Stimulated activated CD4-positive, alpha-beta T cell treated with anti-CD3 and anti-CD28 coated beads, Interleukin-15, amount 100 ng/mL, for 1 hour (primary cell): ENCODE measurements around the gene GPR155.
"Not testable (repeated sequence)": the region's sequence is repeated elsewhere in the genome, so short reads cannot be mapped to it uniquely, and the experiment has no call there.

Experiments used
- DNase-seq, 2 donors: peaks; one replicate each; pipeline ENCODE4 v3.0.0-alpha.2; 2020; ENCODE audit warnings: low read depth in 1 of 2, low spot score in 1 of 2

The GPR155 gene

DNA sequence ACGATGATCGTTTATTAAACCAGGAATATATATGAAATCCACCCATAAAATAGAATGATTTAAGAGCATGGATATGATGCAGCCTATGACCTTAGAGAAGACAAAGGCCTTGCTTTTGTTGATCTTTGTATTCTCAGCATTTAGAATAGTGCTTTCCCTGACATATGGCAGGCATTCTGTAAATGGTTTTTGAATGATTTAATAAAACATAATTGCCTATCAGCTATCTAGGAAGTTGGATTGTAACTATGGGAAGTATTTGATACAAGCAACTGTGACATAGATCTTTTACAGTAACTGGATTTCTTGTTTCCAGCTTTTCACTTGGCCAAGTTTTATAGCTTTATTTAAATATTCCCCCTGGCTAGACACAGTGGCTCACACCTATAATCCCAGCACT, 5.1 kb upstream of the GPR155 start:
- no peak for DNase-seq

DNA sequence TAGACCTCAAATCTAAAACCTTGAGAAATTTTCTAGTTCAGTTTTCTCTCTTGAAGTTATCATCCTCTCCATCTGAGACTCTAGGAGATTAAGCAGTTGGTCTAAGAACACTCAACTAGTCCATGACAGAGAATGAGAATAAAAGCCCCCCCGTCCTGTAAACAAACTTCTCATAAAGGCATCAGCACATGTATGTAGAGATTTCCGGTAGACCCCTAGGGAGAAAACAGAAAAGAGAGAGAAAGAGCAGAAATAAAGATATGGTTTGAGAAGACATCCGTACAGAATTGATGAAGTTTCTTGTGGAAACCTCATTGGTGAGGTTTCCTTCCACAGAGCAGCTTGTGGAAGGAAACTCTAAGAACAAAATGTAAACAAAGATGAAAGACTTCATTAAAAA, 3.2 kb upstream of the GPR155 start:
- no peak for DNase-seq

DNA sequence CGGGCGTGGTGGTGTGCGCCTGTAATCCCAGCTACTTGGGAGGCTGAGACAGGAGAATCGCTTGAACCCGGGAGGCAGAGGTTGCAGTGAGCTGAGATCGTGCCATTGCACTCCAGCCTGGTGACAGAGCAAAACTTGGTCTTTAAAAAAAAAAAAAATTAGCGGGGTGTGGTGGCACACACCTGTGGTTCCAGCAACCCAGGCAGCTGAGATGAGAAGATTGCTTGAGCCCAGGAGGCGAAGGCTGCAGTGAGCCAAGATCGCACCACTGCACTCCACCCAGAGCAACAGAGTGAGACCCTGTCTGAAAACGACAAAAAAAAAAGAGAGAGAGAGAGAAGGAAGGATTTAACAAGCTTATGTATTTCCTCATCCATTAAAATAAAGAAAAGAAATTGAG, 2.7 kb upstream of the GPR155 start:
- not testable (repeated sequence) for DNase-seq

DNA sequence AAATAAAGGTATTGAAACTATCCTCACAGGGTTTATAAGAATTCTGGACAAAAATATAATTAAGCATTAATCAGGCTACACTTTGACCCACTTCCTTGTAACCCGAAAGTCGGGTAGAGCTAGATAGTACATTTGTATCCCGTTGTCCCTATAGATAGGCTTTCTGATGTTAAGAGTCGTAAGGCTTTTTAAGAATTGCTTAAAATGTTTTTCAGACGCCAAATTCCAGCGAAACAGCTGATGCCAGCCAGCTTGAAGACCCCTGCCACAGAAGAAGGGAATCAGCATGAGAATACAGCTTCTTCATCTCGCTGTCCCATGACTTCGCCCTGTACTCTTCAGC, 962 bp upstream of the GPR155 start:
- no peak for DNase-seq

DNA sequence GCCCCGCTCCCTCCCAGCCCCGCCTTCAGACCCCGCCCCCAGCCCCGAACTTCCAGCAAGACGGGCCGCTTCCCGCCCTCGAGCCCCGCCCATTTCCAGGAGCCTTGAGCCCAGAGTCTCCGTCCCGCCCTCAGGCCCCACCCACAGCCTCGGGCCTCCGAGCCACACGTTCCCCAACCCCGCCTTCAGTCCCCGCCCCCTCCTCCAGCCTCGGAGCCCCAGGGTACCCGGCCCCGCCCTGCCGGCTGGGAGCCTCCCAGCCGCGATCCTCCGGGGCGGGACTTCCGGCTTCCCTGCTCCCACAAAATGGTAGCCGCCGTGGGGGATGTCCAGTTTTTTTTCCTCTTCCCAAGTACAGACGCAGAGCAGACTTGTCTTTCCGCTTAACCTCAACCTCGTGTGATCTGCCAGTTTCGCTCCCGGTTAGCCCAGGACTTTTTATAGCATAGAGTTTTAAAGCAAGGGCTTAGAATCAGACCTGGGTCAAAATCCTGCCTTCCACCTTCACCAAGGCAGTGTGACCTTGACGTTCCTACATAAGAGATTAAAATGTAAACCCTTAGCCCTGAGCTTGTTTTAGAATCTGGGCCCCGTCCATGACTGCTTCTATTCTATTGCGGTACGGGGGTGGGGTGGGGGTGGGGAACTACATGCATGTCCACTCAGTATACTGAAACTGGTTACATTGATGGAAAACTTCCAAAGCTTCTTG, 435 bp upstream of the GPR155 start:
- DNase-seq = peak; percentile 93 to 97

DNA sequence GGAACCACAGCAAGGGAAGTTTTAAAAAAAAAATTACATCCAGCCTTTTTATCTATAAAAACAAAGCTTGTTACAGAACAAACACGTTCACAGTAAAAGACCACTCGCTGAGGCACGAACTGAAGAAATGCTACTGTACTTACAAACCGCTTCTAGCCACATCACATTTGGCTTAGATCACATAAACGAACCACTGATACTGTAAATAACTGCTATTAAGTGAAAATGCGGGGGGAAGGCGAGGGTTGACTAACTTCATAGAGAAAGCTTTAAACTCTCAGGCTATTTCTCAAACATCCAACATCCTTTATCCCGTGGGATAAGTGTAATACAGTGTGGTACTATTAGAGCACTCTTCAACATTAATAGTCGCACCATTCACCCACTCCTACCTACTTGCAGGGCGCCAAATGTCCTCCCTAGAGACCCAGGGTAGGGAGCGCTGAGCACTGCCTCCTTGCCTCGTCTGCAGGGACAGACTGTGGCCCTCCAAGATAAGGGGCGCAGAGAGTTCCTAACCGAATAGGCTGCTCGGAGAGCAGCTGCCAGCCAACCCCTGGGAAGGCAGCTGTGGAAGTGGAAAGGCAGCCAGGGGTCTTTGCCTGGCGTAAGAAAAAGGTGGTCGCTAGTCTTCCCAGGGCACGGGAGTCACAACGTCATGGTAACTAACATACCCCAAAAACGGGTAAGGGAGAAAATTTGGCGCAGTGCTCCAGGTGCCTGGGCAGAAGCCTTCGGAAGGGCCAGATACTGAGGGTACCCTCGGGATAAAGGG, 854 bp downstream of the GPR155 start:
- DNase-seq = no peak

DNA sequence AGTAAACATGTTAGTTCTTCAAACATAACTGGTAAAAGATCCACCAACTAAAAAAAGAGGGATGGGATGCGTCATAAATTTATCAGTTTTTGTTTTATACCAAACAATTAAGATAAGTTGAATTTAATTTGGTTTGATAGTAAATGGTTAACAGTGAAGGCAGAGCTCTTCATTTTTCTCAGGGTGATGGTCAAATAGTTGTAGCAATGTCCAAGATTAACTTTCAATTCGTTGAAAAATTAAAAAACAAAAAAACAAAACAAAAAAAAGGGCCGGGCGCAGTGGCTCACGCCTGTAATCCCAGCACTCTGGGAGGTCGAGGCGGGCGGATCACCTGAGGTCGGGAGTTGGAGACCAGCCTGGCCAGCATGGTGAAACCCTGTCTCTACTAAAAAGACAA, 1.8 kb downstream of the GPR155 start:
- not testable (repeated sequence) for DNase-seq

DNA sequence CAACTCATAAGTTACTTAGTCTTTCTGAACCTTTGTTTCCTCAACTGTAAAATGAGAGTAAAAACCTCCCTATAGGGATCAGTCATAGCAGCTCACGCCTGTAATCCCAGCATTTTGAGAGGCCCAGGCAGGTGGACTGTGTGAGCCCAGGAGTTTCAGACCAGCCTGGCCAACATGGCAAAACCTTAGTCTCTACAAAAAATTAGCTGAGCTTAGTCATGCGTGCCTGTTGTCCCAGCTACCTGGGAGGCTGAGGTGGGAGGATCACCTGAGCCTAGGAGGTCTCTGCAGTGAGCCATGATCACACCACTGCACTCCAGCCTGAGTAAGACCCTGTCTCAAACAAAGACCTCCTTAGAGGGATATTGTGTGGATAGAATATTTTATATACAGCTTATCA, 2.3 kb downstream of the GPR155 start:
- no peak for DNase-seq

DNA sequence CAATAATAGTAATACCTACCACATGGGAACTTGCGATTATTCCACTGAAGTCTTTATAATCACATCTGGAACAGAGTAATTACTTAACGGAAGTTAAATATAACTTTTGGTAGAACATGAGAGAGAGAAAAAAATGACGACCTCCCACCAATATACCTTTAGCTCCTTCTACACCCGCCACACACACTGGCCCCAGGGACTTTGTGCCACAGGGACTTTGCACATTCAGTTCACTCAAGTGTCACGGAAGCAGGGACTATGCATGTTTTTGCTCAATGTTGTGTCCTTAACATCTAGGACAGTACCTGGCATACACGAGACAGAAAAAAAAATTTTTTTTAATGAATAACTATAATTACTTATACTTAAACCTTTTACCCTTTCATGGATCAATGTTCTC, 4.0 kb downstream of the GPR155 start:
- DNase-seq = no peak

DNA sequence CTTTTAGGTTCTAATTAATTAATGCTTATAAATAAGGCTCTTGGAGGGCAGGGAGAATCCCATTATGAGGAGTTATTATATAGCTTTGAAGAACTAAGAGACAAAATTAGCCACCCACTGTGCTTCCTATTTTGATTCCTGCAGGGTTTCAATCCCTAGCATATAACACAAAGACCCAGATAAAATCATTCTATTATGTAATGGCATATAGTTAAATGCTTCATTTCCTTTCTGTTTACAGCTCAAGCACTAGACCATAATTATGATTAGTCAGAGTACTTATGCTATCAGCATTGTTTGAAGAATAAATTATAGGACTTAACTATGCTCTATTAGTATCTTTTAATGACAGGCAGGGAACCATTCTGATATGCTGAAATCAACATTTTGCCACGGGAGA, 9.1 kb downstream of the GPR155 start:
- no peak for DNase-seq

DNA sequence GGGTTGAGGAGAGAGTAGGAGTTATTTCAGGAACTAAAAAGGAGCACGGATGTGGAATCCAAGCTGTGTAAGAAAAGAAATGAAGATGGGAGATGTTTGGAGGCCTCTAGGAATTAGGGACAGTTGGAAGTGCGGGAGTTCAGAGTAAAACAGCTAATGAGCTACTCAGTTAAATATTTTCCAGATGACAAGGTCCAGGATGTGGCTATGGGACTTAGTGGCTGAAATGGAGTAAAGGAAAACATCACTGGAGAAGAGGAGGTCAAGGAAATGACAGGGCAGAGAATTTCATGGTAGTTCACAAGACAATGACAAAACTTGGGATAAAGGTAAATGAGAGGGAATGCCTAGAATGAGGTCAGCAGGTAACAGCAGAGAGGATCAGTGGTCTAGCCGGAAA, 13.0 kb downstream of the GPR155 start:
- no peak for DNase-seq

DNA sequence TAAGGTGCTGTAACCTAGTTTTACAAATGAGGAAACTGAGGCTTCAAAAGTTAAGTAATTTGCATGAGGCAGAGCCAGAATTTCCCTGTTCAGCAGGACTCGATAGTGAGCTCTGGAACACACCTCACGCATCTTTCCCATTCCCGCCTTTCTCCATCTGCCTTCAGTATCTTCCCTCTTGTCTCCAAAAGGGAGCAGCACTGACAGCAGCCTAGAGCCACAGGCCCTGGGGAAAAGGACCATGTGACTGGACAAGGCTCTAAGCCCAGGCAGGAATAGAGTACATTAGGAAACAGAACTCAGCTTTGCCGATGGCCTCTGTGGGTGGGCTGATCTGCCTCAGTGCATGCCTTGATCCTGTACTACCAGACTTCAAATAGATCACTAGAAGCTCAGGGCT, 21.5 kb downstream of the GPR155 start:
- DNase-seq = no peak

DNA sequence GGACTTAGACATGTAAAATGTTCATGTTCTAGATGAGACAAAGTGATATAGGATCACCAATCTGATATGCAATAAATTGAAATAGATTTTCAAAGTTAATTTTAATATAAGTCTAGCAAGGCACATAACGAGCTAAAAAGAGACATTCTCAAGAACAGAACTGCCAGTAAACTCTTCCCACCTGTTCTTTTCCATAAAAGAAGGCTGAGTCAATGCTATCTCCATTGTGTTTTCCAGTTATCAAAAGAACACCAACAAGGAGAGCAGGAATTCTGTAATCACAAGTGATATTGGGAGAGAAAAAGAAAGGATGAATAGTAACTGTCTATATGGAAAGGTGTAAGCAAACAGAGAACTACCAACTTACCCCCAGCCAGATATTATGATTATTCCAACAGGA, 25.6 kb downstream of the GPR155 start:
- no peak for DNase-seq

DNA sequence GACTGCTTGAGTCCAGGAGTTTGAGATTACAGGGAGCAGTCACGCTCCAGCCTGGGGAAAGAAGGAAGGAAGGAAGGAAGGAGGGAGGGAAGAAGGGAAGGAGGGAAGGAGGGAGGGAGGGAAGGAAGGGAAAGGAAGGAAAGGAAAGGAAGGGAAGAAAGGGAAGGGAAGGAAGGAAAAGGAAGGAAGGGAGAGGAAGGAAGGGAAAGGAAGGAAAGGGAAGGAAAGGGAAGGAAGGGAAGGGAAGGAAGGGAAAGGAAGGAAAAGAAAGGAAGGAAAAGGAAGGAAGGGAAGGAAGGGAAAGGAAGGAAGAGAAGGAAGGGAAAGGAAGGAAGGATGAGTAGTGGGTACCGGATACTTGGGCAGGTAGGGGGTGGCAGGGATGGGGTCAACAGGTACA, 32.3 kb downstream of the GPR155 start:
- no peak for DNase-seq

DNA sequence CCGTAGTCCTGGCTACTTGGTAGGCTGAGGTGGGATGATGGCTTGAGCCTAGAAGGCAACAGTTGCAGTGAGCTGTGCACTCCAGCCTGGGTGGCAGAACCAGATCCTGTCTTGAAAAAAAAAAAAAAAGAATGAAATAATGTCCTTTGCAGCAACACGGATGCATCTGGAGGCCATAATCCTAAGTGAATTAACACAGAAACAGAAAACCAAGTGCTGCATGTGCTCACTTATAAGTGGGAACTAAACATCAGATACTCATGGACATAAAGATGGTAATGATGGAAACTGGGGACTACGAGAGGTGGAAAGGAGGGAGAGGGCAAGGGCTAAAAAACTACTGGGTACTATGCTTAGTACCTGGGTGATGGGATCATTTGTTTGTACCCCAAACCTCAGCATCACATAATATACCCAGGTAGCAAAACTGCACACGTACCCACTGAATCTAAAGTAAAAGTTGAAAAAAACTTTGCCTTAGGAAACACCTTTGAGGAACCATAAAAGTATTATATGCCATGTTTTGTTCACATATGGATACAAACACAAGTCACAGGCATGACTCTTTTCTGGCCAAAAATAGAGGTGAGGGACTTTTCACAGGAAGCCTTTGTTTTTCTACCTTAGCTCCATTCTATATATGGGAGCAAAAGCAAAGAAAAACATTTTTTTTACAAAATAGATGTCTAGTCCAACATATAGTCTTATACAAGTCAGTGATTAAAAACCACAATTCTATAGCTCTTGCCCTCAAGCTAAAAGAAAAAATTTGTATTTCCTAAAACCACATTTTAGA, 36.6 kb downstream of the GPR155 start:
- no peak for DNase-seq

DNA sequence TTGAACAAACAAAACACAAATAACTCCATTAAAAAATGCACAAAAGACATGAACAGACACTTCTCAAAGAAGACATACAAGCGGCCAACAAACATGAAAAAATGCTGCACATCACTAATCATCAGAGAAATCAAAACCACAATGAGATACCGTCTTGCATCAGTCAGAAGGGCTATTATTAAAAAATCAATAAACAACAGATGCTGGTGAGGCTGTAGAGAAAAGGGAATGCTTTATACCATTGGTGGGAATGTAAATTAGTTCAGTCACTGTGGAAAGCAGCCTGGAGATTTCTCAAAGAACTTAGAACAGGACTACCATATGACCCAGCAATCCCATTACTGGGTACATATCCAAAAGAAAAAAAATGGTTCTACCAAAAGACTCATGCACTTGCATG, 37.8 kb downstream of the GPR155 start:
- DNase-seq = no peak

DNA sequence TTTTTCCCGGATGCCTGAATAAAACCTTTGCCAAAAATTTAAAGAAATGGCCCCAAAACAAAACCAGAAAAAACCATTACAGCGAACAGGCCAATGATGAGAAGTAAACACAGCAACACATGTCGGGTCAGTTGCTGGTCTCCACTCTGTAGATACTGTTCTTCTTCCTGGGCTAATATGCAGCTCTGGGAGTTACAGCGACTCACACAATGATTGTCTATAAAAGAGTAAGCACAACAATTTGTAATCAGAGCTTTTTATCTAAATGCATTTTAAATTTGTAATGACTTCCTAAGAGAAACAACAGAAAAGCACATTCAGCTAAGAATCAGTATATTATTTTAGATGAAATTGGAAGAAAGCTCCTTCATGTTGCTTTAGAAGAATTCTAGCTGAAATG, 40.3 kb downstream of the GPR155 start:
- DNase-seq = no peak

DNA sequence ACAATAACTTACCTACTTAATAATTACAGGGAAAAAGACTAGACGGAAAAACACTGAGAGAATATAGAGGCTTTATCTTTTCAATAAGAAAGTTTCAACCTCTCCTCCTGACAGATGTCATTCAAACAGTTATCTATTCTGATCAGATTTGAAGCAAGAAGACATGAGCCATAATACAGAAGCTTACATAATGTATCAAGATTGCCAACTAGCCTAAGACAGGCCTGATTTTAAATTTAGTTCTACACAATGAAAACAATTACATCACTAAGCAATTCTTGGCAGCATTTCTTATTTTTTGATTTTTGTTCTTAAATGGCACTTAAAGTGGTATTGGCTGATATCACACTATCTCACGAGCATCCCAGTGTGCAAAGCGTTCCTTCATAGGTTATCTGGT, 41.6 kb downstream of the GPR155 start:
- no peak for DNase-seq

DNA sequence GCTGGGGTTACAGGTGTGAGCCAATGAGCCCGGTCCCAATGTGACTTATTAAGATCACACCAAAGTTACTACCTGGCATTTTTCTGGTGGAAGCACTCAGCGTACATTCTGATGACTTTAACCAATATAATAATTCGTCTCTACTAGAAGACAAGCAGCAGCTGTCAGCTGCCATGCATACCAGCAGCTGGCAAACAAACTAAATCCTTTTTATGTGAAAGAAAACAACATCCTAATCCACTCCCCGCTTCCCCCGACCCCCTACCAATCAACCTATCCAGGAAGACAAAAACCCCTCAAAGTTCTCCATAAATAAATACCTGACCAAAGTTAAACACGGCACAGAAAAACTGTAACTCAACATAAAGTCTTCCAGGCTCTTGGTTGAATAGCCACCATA, 42.1 kb downstream of the GPR155 start:
- DNase-seq = no peak

DNA sequence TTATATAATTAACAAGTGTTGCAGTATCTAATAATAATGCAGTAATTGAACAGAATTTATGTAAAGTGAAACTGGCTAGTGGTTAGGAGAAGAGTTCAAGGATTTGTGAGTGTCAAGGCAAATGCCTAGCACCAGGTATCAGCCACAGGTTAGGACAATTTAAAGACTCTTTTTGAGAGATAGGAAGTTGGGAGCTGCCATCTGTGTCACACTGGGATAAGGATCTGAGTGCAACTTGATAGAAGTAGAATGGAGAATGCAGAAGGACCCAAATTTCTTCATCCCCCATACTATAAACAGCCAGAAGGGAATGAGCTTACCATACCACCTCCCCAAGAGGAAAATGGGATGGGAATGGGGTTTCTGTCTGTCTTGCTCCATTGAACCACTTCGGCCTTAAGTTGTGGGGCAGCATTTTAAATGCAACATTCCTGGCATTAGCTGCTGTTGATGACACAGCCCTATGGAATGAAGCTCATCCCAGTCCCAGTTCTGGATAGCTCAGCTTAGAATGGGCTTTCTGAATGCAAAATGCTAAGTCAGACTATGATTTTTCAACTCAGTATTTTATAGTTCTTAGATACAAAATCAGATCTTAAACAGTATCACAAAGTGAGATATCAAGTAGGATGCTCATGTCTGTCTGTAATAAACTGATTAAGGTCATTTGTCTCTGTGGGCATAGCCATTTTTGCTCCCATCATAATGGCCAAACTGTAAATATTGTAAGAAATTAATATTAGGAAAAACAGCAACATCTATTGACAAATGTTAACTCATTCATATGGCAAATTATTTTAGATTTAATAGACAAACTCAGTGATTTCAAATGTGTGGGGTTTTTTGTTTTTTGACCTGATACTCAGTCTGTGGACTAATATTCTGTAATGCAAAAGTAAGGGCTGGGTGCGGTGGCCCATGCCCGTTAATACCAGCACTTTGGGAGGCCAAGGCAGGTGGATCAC, 44.0 kb downstream of the GPR155 start:
- no peak for DNase-seq

DNA sequence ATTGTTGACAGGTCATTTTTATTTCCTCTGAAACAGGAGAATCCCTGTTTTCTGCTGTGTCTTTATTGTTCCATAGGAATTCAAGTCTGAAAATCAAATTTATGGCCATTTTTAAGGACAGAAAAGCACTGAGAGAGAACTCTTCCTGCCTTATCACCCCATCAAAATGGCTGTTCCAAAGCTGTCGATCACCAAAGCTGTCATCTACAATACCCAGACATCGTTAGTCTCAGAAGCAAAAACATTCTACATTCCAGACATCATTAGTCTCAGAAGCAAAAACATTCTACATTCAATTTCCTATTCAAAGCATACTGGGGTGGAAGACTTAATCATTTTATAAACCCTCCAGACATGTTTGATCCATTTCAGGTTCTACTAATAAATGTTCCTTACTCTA, 46.9 kb downstream of the GPR155 start:
- no peak for DNase-seq
